ENCODE results near the gene C14orf180.

DNA sequence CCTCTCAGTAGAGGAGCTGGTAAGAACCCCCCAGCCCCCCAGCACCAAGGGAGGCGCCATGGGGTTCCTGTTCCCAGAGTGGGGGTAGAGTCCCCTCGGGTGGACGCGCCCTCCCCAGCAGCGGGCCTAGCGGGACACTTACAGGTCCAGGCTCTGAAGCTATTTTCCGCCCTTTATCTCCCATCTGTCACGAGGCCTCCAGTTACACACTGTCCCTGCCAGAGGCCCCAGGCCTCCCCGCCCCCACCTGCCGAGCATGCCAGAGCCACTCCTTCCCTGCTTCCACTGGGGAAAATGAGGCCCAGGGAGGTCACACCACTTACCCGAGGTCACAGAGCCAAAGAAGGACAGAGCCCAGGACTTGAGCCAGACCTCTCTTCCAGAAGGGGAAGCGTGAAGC lies 3.1 kb downstream of the C14orf180 start:
- TF ChIP-seq ZBTB8A (tag by site-specific recombination; IDR thresholded peaks at IDR 0.05) (no peak), ZNF146 (tag by site-specific recombination; IDR thresholded peaks at IDR 0.05) (no peak), KLF10 (tag by site-specific recombination; IDR thresholded peaks at IDR 0.05) (no peak)
- TF ChIP-seq, protein P1, sequence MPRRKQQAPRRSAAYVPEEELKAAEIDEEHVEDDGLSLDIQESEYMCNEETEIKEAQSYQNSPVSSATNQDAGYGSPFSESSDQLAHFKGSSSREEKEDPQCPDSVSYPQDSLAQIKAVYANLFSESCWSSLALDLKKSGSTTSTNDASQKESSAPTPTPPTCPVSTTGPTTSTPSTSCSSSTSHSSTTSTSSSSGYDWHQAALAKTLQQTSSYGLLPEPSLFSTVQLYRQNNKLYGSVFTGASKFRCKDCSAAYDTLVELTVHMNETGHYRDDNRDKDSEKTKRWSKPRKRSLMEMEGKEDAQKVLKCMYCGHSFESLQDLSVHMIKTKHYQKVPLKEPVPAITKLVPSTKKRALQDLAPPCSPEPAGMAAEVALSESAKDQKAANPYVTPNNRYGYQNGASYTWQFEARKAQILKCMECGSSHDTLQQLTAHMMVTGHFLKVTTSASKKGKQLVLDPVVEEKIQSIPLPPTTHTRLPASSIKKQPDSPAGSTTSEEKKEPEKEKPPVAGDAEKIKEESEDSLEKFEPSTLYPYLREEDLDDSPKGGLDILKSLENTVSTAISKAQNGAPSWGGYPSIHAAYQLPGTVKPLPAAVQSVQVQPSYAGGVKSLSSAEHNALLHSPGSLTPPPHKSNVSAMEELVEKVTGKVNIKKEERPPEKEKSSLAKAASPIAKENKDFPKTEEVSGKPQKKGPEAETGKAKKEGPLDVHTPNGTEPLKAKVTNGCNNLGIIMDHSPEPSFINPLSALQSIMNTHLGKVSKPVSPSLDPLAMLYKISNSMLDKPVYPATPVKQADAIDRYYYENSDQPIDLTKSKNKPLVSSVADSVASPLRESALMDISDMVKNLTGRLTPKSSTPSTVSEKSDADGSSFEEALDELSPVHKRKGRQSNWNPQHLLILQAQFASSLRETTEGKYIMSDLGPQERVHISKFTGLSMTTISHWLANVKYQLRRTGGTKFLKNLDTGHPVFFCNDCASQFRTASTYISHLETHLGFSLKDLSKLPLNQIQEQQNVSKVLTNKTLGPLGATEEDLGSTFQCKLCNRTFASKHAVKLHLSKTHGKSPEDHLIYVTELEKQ (tag by site-specific recombination; IDR thresholded peaks at IDR 0.05; ENCODE audit: borderline replicate concordance) = no peak
